RWPE1 (cell line): Measurements from ENCODE around the gene CDC73.

Experiments used
- CTCF ChIA-PET: fragments of 350-600 bp; sonication (Branson Sonifier 250); formaldehyde crosslinking; extraction: SDS; loops from one replicate; lab custom pipeline; 2021; lab: Yijun Ruan, JAX
- POLR2A ChIA-PET: fragments of 400-600 bp; formaldehyde crosslinking; extraction: SDS; loops from one replicate; lab custom pipeline; 2020; ENCODE audit warnings: antibody characterized with exemption; ENCODE audit not compliant: low non-redundant PET; lab: Yijun Ruan, JAX
- DNase-seq: peaks from one replicate; pipeline ENCODE4 v3.0.0; 2012; ENCODE audit warnings: low spot score
- H3K27ac ChIP-seq: fragments of 450-650 bp; 2 replicates; pipeline ENCODE4 v1.5.1; 2017
- CTCF ChIP-seq: fragments of 450-650 bp; conservative IDR thresholded peaks from 2 replicates; pipeline ENCODE4 v1.5.1; 2017; ENCODE audit warnings: low read depth, mild to moderate bottlenecking

CDC73 gene

DNA sequence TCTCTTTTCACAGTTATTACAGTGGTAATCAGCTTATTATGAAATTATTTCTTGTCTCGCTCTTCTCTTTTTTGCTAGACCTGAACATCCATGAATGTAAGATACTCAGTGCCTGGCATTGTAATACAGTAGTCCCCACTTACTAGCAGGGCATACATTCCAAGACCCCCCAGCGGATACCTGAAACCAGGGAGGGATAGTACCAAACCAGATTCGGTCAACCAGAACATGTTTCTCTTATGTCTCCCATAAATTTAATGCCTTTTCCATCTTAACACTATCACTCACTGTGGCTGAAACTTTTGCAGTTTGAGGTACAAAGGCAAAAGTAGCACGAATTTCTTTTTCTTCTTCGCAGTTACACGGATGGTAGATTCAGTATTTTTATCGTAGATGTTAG lies 89.2 kb downstream of the CDC73 start:
- ChIA-PET CTCF (no interaction called here), POLR2A (no interaction called here)
- no peak overlapping the region for H3K27ac ChIP-seq
- DNase-seq: no peak
- no peak for TF ChIP-seq CTCF

DNA sequence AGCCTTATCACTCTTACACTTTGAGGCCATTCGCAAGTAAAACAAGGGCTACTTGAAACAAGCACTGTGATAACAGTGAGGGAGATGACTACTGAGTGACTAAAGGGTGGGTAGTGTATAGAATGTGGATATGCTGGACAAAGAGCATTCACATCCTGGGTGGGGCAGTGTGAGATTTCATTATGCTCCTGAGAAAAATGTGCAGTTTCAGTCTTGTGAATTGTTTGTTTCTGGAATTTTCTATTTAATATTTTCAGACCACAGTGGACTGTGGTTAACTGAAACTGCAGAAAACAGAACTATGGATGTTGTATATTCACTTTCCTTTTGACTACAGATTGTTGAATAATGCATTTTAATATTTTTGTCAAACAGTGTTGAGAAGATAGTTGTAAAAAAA lies 89.7 kb downstream of the CDC73 start:
- DNase-seq: peak; percentile 90
- no peak for TF ChIP-seq CTCF
- POLR2A ChIA-PET: no interaction called here
- CTCF ChIA-PET: interaction anchor here (0.6 kb wide), 1 partner anchor 349 kb away, joined by 3 read pairs; no protein-coding TSS in a partner anchor
- no peak overlapping the region for H3K27ac ChIP-seq

DNA sequence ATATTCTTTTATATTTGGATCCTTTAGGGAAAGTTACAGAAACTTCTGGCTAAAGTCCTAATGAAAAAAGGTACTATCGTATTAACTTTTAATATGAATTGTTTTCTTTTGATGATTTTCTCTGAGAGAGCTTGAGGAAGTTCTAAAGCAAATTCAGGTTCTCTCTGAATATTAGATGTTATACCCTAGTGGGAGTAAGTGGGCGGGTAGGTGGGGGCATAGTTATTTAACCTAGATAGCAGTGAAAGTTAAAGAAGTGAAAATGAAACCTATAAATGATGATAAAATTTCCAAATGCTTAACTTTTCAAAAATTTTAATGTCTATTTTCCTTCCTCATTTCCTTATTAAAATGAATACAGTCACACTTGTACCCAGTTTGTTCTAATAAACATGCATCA lies 90.8 kb downstream of the CDC73 start:
- no peak for TF ChIP-seq CTCF
- no peak overlapping the region for H3K27ac ChIP-seq
- no peak for DNase-seq
- ChIA-PET POLR2A (no interaction called here), CTCF (interaction anchor here (0.6 kb wide), 1 partner anchor 660 kb away, joined by 4 read pairs; no protein-coding TSS in a partner anchor)

- POLR2A ChIA-PET: no interaction called here
- CTCF ChIA-PET: no interaction called here
- no peak for DNase-seq
- TF ChIP-seq CTCF: no peak
- H3K27ac ChIP-seq: no peak overlapping the region
These were observed 92.2 kb downstream of the CDC73 start for GRCh38 chr1:193213998-193214397.

- ChIA-PET CTCF (no interaction called here), POLR2A (no interaction called here)
- DNase-seq: no peak
- no peak for TF ChIP-seq CTCF
- no peak overlapping the region for H3K27ac ChIP-seq
These were observed 95.1 kb downstream of the CDC73 start for GRCh38 chr1:193216920-193217319.

GRCh38 chr1:193219391-193219790 lies 97.6 kb downstream of the CDC73 start:
- ChIA-PET CTCF (no interaction called here), POLR2A (no interaction called here)
- no peak for TF ChIP-seq CTCF
- no peak for DNase-seq
- H3K27ac ChIP-seq: no peak overlapping the region
